NB4 (cell line): ENCODE data around the gene ANKRD33B.
"Not testable (repeated sequence)": the region's sequence is repeated elsewhere in the genome, so short reads cannot be mapped to it uniquely, and the experiment has no call there.

Experiments used
- DNase-seq: peaks from one replicate; pipeline ENCODE4 v3.0.0; 2010; ENCODE audit warnings: low read depth
- H3K4me3 ChIP-seq: one replicate; pipeline ENCODE4 v1.5.1; 2011; ENCODE audit warnings: mild to moderate bottlenecking, low read depth, low read length, moderate library complexity
- MYC ChIP-seq: IDR thresholded peaks from 2 replicates; pipeline ENCODE4 v1.6.1; 2011; ENCODE audit warnings: low read depth, low read length
- POLR2A ChIP-seq: IDR thresholded peaks from 2 replicates; pipeline ENCODE4 v1.6.1; 2011; ENCODE audit warnings: mild to moderate bottlenecking; ENCODE audit not compliant: insufficient read length; ENCODE audit errors: extremely low read depth
- TF ChIP-seq, protein P1 (sequence below): IDR thresholded peaks from one replicate; pipeline ENCODE4 v1.5.1; 2012; ENCODE audit warnings: low read depth, low read length
- TF ChIP-seq, protein P2 (sequence below): IDR thresholded peaks from 2 replicates; pipeline ENCODE4 v1.6.1; 2011; ENCODE audit warnings: low read depth, low read length

Gene ANKRD33B

DNA sequence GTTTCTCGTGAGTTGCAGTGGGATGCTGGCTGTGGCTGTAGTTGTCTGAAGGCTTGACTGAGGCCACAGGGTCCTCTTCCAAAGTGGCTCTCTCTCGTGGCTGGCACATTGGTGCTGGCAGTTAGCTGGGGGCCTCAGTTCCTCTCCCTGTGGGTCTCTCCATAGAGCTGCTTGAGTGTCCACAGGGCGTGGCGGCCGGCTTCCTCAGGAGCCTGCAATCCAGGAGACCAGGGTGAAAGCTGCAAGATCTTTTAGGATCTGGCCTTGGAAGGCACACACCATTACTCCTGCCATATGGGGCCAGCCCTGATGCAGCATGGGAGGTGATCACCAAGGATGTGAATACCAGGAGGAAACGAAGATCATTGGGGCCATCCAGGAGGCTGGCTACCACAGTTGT lies 41.1 kb downstream of the ANKRD33B start:
- TF ChIP-seq MYC: no peak
- TF ChIP-seq, protein P1, sequence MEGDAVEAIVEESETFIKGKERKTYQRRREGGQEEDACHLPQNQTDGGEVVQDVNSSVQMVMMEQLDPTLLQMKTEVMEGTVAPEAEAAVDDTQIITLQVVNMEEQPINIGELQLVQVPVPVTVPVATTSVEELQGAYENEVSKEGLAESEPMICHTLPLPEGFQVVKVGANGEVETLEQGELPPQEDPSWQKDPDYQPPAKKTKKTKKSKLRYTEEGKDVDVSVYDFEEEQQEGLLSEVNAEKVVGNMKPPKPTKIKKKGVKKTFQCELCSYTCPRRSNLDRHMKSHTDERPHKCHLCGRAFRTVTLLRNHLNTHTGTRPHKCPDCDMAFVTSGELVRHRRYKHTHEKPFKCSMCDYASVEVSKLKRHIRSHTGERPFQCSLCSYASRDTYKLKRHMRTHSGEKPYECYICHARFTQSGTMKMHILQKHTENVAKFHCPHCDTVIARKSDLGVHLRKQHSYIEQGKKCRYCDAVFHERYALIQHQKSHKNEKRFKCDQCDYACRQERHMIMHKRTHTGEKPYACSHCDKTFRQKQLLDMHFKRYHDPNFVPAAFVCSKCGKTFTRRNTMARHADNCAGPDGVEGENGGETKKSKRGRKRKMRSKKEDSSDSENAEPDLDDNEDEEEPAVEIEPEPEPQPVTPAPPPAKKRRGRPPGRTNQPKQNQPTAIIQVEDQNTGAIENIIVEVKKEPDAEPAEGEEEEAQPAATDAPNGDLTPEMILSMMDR: no peak
- TF ChIP-seq, protein P2, sequence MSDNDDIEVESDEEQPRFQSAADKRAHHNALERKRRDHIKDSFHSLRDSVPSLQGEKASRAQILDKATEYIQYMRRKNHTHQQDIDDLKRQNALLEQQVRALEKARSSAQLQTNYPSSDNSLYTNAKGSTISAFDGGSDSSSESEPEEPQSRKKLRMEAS: no peak
- TF ChIP-seq POLR2A: no peak
- no peak for DNase-seq
- H3K4me3 ChIP-seq: no peak overlapping the region

DNA sequence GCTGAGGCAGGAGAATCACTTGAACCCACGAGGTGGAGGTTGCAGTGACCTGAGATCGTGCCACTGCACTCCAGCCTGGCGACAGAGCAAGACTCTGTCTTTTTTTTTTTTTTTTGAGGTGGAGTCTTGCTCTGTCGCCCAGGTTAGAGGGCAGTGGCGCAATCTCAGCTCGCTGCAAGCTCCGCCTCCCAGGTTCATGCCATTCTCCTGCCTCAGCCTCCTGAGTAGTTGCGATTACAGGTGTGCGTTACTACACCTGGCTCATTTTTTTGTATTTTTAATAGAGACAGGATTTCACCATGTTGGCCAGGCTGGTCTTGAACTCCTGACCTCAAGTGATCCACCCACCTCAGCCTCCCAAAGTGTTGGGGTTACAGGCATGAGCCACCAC lies 42.8 kb downstream of the ANKRD33B start:
- not testable (repeated sequence) for DNase-seq, H3K4me3 ChIP-seq

DNA sequence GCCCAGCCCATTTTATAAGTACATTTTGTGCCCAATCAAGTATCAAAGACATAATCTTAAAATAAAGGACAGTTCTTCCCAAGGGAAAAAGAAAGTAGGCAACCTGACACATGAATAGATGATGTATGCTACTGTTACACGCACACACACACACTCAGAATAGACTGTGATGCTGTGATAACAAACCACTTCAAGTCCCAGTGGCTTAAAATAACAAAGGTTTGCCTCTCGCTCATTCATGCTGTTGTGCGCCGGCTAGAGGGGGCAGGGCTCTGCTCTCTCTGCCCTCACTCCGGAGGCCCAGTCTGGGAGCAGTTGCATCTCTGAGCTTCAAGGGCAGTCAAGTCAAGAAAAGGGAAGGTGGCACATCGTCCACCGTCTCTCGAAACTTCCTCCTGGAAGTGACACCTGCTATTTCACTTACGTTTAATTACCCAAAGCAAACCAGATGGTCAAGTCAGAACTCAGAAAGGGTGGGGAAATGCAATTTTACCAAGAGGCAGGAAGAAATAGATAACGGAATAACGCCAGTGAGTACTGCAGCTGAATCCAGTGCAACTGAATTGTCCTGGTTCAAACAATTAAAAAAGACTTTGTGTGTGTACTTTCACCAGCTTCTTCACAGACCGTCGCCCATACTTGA lies 43.3 kb downstream of the ANKRD33B start:
- peak overlapping the region; percentile 27 for H3K4me3 ChIP-seq
- peak; percentile 93 for DNase-seq
- TF ChIP-seq, protein P1: no peak
- TF ChIP-seq, protein P2: peak; percentile 89
- peak; percentile 73 for TF ChIP-seq MYC
- TF ChIP-seq POLR2A: no peak

DNA sequence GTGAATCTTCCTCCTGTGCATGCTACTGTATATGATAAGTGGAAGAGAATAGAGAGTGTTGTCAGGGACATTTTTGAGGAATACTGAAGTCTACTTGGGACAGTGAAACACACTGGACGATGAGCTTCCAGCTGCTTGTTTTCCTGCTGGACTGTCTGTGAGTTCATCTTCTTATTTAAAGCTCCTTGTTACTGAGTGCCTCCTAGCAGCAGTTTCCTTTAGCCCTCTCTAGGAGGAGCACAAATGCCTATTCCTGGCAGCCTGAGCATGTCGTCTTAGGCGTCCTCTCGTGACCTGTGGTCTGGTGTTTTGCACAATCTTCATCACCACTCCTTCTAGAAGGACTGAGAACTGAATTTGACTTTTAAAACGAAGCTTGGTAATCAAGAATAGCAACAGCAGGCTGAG lies 43.8 kb downstream of the ANKRD33B start:
- TF ChIP-seq POLR2A: no peak
- TF ChIP-seq MYC: peak; percentile 90
- TF ChIP-seq, protein P2: peak; percentile 92
- TF ChIP-seq, protein P1: peak; percentile 36
- H3K4me3 ChIP-seq: peak overlapping the region; percentile 27
- DNase-seq: peak; percentile 93

DNA sequence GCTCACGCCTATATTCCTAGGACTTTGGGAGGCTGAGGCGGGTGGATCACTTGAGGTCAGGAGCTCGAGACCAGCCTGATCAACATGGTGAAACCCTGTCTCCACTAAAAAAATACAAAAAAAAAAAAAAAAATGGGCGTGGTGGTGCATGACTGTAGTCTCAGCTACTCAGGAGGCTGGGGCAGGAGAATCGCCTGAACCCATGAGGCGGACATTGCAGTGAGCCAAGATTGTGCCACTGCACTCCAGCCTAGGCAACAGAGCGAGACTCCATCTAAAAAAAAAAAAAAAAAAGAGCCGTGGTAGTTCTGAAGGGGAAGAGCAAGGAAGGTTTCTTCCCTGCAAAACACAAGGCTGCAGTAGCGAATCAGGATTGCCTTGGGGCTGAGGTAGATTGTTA lies 44.2 kb downstream of the ANKRD33B start:
- DNase-seq: peak; percentile 40
- H3K4me3 ChIP-seq: peak overlapping the region; percentile 27

DNA sequence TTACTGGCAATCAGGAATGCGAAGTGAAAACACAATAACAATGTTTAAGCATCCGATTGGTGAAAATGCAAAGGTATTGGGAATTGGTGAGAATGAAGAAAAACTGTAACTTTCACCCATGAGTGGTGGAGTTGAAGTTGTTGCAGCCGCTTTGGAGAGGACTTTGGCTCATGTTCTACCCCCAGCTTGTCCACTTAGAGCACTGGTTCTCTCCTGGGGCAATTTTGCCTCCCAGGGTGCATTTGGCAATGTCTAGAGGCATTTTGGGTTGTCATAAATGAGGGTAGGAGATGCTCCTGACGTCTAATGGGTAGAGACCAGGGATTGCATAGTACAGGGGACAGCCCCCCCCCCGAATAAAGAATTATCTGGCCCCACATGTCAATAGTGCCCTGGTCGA lies 46.2 kb downstream of the ANKRD33B start:
- TF ChIP-seq, protein P1: no peak
- TF ChIP-seq MYC: no peak
- TF ChIP-seq, protein P2: no peak
- TF ChIP-seq POLR2A: no peak
- no peak overlapping the region for H3K4me3 ChIP-seq
- no peak for DNase-seq

DNA sequence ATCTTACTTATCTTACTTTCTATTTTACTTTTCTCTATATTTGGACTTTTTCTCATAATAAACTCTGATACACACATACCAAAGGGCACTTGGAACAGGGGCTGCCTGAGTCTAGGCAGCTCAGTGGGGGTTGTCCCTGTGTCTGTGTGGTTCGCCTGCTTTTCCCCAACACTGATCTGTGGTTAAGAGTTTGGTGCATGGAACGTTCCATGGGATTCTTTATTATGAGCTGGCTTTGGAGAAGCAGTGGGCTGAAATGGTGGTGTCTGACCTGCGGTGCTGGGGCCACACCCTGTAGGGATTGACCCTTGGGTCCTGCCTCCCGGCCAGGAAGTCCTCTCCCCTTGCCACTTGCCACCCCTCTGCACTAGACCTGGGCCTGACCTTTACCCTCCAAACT lies 47.4 kb downstream of the ANKRD33B start:
- no peak overlapping the region for H3K4me3 ChIP-seq
- DNase-seq: no peak
- no peak for TF ChIP-seq POLR2A
- TF ChIP-seq, protein P1: no peak
- TF ChIP-seq, protein P2: no peak
